GM12878 (cell line): Measurements from ENCODE around the gene NNMT.

Experiments
- CTCF ChIP-seq, 3 experiments: IDR thresholded peaks in 2 of 3; conservative IDR thresholded peaks in 1 of 3; 2 replicates each; pipeline ENCODE4 v1.5.1; 2011; ENCODE audit warnings: low read depth in 3 of 3, low read length in 3 of 3, mild to moderate bottlenecking in 3 of 3, control low read depth in 2 of 3, moderate library complexity in 2 of 3, inconsistent platforms in 1 of 3, mixed read lengths in 1 of 3; ENCODE audit not compliant: control insufficient read depth in 2 of 3, insufficient read depth in 1 of 3; ENCODE audit errors: extremely low read depth in 1 of 3
- GABPA ChIP-seq: IDR thresholded peaks from 2 replicates; pipeline ENCODE4 v1.6.1; 2014; ENCODE audit warnings: antibody characterized with exemption, low read depth, mild to moderate bottlenecking, inconsistent platforms
- HDAC2 ChIP-seq: fragments of 200-600 bp; sonication (generic); IDR thresholded peaks from 2 replicates; pipeline ENCODE4 v1.6.1; 2017
- IRF3 ChIP-seq: fragments of 450-650 bp; IDR thresholded peaks from 2 replicates; pipeline ENCODE4 v1.6.1; 2014; ENCODE audit warnings: mild to moderate bottlenecking
- POLR2A ChIP-seq: IDR thresholded peaks from 2 replicates; pipeline ENCODE4 v1.6.1; 2011; ENCODE audit warnings: low read depth, mild to moderate bottlenecking, low read length
- SIN3A ChIP-seq: IDR thresholded peaks from 2 replicates; pipeline ENCODE4 v1.6.1; 2012; ENCODE audit warnings: low read depth, low read length, improper control_type of control experiment
- YY1 ChIP-seq: IDR thresholded peaks from 2 replicates; pipeline ENCODE4 v1.6.1; 2011; ENCODE audit warnings: low read depth, mild to moderate bottlenecking, low read length
- ZNF207 ChIP-seq: fragments of 450-650 bp; IDR thresholded peaks from 2 replicates; pipeline ENCODE4 v1.6.1; 2014; ENCODE audit warnings: antibody characterized with exemption, mild to moderate bottlenecking, borderline replicate concordance

- no peak for TF ChIP-seq POLR2A
- TF ChIP-seq CTCF (IDR thresholded peaks at IDR 0.05 in 2 of 3, conservative IDR thresholded peaks at IDR 0.05 in 1 of 3; ENCODE audit: control insufficient read depth in 2 of 3, extremely low read depth in 1 of 3, insufficient read depth in 1 of 3, low read depth in 3 of 3, low read length in 3 of 3), result no peak
- no peak for TF ChIP-seq ZNF207
- no peak for TF ChIP-seq GABPA
- TF ChIP-seq YY1, result no peak
- no peak for TF ChIP-seq HDAC2
- TF ChIP-seq SIN3A, result no peak
- no peak for TF ChIP-seq IRF3
These were observed 37.1 kb upstream of the NNMT start for GRCh38 chr11:114259124-114259526.
